H1 (cell line): ENCODE data around the gene SPTBN1. TPM values are rescaled to one million over a fixed set of nuclear protein-coding genes. Genes with fewer than 3 reads are reported as not detected.

ENCODE experiments used
- CTCF ChIA-PET: fragments of 300-600 bp; sonication (Branson Sonifier 250); formaldehyde crosslinking; loops from one replicate; lab custom pipeline; 2021; ENCODE audit not compliant: partially characterized antibody; lab: Charles Lee
- POLR2A ChIA-PET: fragments of 300-600 bp; sonication (Branson Sonifier 250); formaldehyde crosslinking; loops from one replicate; lab custom pipeline; 2021; ENCODE audit warnings: inconsistent platforms; ENCODE audit not compliant: partially characterized antibody; lab: Charles Lee
- DNase-seq, 2 experiments: peaks; one replicate each; pipeline versions ENCODE4 v3.0.0 to v3.0.0-alpha.2; 2010 to 2022; ENCODE audit warnings: low spot score in 2 of 2, low read depth in 1 of 2, mixed read lengths in 1 of 2
- FAIRE-seq: peaks from 2 replicates; lab custom pipeline; 2011; peaks lifted over from hg19 to GRCh38; lab: Jason Lieb, UNC
- H2AFZ ChIP-seq: 2 replicates; pipeline ENCODE4 v1.8.1; 2012; ENCODE audit warnings: low read length, inconsistent platforms
- H2AK5ac ChIP-seq: 2 replicates; pipeline ENCODE4 v1.6.1; 2013; ENCODE audit warnings: low read depth, low read length
- H2BK120ac ChIP-seq: replicated peaks from 2 replicates; pipeline ENCODE3; 2013; ENCODE audit warnings: low read depth, low read length, inconsistent platforms
- H2BK12ac ChIP-seq: 2 replicates; pipeline ENCODE4 v1.6.1; 2013; ENCODE audit warnings: low read depth, low read length
- H2BK15ac ChIP-seq: 2 replicates; pipeline ENCODE4 v1.6.1; 2013; ENCODE audit warnings: low read length
- H2BK20ac ChIP-seq: 2 replicates; pipeline ENCODE4 v1.6.1; 2013; ENCODE audit warnings: low read length
- H2BK5ac ChIP-seq: 2 replicates; pipeline ENCODE4 v1.6.1; 2013; ENCODE audit warnings: low read depth, low read length
- H3K14ac ChIP-seq: 2 replicates; pipeline ENCODE4 v1.6.1; 2013; ENCODE audit warnings: inconsistent platforms; ENCODE audit not compliant: insufficient read length
- H3K18ac ChIP-seq: 2 replicates; pipeline ENCODE4 v1.6.1; 2013; ENCODE audit warnings: low read length; ENCODE audit errors: extremely low read depth
- H3K23ac ChIP-seq: 2 replicates; pipeline ENCODE4 v1.6.1; 2013; ENCODE audit warnings: inconsistent platforms; ENCODE audit not compliant: insufficient read length
- H3K23me2 ChIP-seq: 2 replicates; pipeline ENCODE4 v1.6.1; 2013; ENCODE audit warnings: low read depth, low read length
- H3K27ac ChIP-seq: 2 replicates; pipeline ENCODE4 v1.6.1; 2011; ENCODE audit warnings: low read depth, low read length, inconsistent platforms
- H3K27me3 ChIP-seq, 4 experiments: replicated peaks in 1 of 4; 1 replicate in 1 of 4; 2 replicates in 3 of 4; pipeline versions ENCODE4 v1.6.1 to v1.8.1; 2011 to 2013; ENCODE audit warnings: low read length in 3 of 4, mild to moderate bottlenecking in 3 of 4, inconsistent platforms in 2 of 4, mixed read lengths in 2 of 4, moderate library complexity in 1 of 4; ENCODE audit not compliant: control insufficient read depth in 3 of 4, insufficient read depth in 3 of 4; ENCODE audit errors: extremely low read depth in 1 of 4
- H3K36me3 ChIP-seq, 4 experiments: 2 replicates each; pipeline versions ENCODE4 v1.6.1 to v1.8.1; 2011 to 2013; ENCODE audit warnings: mild to moderate bottlenecking in 4 of 4, low read length in 3 of 4, moderate library complexity in 2 of 4, control low read depth in 1 of 4, inconsistent platforms in 1 of 4; ENCODE audit not compliant: insufficient read depth in 4 of 4, control insufficient read depth in 2 of 4
- H3K4ac ChIP-seq: replicated peaks from 2 replicates; pipeline ENCODE3; 2013; ENCODE audit warnings: low read length, low read depth, mixed read lengths, inconsistent platforms; ENCODE audit not compliant: insufficient read length
- H3K4me1 ChIP-seq, 4 experiments: replicated peaks in 1 of 4; 1 replicate in 1 of 4; 2 replicates in 3 of 4; pipeline versions ENCODE4 v1.6.1 to v1.8.1; 2011 to 2013; ENCODE audit warnings: low read length in 3 of 4, inconsistent platforms in 2 of 4, mixed read lengths in 1 of 4; ENCODE audit not compliant: insufficient read depth in 4 of 4, control insufficient read depth in 3 of 4
- H3K4me2 ChIP-seq, 2 experiments: 2 replicates each; pipeline versions ENCODE4 v1.6.1 to v1.8.1; 2011 to 2013; ENCODE audit warnings: low read depth in 2 of 2, low read length in 2 of 2, control low read depth in 1 of 2, inconsistent platforms in 1 of 2, mild to moderate bottlenecking in 1 of 2; ENCODE audit not compliant: insufficient read depth in 1 of 2
- H3K4me3 ChIP-seq, 4 experiments: fragments of 200-600, 300-600 bp in 1 of 4; sonication (generic), shearing (Covaris generic), sonication (Bioruptor Twin) in 1 of 4; 2 replicates each; pipeline versions ENCODE4 v1.5.1 to v1.8.1; 2011 to 2016; ENCODE audit warnings: low read length in 4 of 4, low read depth in 3 of 4, control low read depth in 2 of 4, inconsistent platforms in 2 of 4, mild to moderate bottlenecking in 2 of 4, mixed read lengths in 1 of 4, moderate library complexity in 1 of 4; ENCODE audit not compliant: insufficient read depth in 2 of 4; ENCODE audit errors: extremely low read depth in 1 of 4
- H3K56ac ChIP-seq: replicated peaks from 2 replicates; pipeline ENCODE3; 2013; ENCODE audit warnings: low read depth, mild to moderate bottlenecking, mixed read lengths, low read length, inconsistent platforms; ENCODE audit not compliant: insufficient read length
- H3K79me1 ChIP-seq: 2 replicates; pipeline ENCODE4 v1.6.1; 2013; ENCODE audit warnings: low read depth, low read length, control low read depth
- H3K79me2 ChIP-seq, 2 experiments: 2 replicates each; pipeline versions ENCODE4 v1.6.1 to v1.8.1; 2012 to 2013; ENCODE audit warnings: low read length in 2 of 2, mild to moderate bottlenecking in 2 of 2, inconsistent platforms in 1 of 2; ENCODE audit not compliant: insufficient read depth in 2 of 2, control insufficient read depth in 1 of 2
- H3K9ac ChIP-seq, 4 experiments: replicated peaks in 1 of 4; 1 replicate in 1 of 4; 2 replicates in 3 of 4; pipeline versions ENCODE4 v1.6.1 to v1.8.1; 2011 to 2013; ENCODE audit warnings: low read depth in 3 of 4, low read length in 3 of 4, control low read depth in 2 of 4, mild to moderate bottlenecking in 2 of 4, moderate library complexity in 2 of 4, inconsistent platforms in 1 of 4; ENCODE audit errors: extremely low read depth in 1 of 4
- H3K9me3 ChIP-seq, 2 experiments: 2 replicates each; pipeline versions ENCODE4 v1.6.1 to v1.8.1; 2012 to 2013; ENCODE audit warnings: mild to moderate bottlenecking in 2 of 2, moderate library complexity in 2 of 2, control low read depth in 1 of 2, inconsistent platforms in 1 of 2, low read depth in 1 of 2, low read length in 1 of 2, mixed read lengths in 1 of 2; ENCODE audit not compliant: insufficient read depth in 2 of 2
- H4K20me1 ChIP-seq, 2 experiments: replicated peaks in 1 of 2; 2 replicates each; pipeline versions ENCODE3 to v1.8.1; 2011 to 2013; ENCODE audit warnings: inconsistent platforms in 2 of 2, low read length in 2 of 2, mild to moderate bottlenecking in 1 of 2; ENCODE audit not compliant: insufficient read depth in 2 of 2, control insufficient read depth in 1 of 2
- H4K5ac ChIP-seq: 2 replicates; pipeline ENCODE4 v1.6.1; 2013; ENCODE audit warnings: low read length, low read depth, mixed read lengths, inconsistent platforms; ENCODE audit not compliant: insufficient read length
- H4K8ac ChIP-seq: 2 replicates; pipeline ENCODE4 v1.8.0; 2013; ENCODE audit warnings: mild to moderate bottlenecking, moderate library complexity, low read length, inconsistent platforms; ENCODE audit not compliant: insufficient read depth; ENCODE audit errors: extremely low read depth
- H4K91ac ChIP-seq: replicated peaks from 2 replicates; pipeline ENCODE3; 2013; ENCODE audit warnings: low read length, mixed read lengths, inconsistent platforms; ENCODE audit not compliant: insufficient read length
- CBX8 ChIP-seq: fragments of 300-800, 300-1000 bp; sonication (generic); IDR thresholded peaks from 2 replicates; pipeline ENCODE4 v1.7.1; 2016; ENCODE audit warnings: low read depth, low read length, borderline replicate concordance
- CHD1 ChIP-seq: IDR thresholded peaks from 2 replicates; pipeline ENCODE4 v1.6.1; 2012; ENCODE audit warnings: low read depth, low read length, improper control_type of control experiment
- E2F6 ChIP-seq: IDR thresholded peaks from 2 replicates; pipeline ENCODE4 v1.6.1; 2012; ENCODE audit warnings: inconsistent platforms
- EP300 ChIP-seq, 2 experiments: IDR thresholded peaks; 1 replicate in 1 of 2; 2 replicates in 1 of 2; pipeline ENCODE4 v1.6.1; 2011 to 2012; ENCODE audit warnings: low read depth in 2 of 2, low read length in 2 of 2, mild to moderate bottlenecking in 2 of 2, borderline replicate concordance in 1 of 2, inconsistent platforms in 1 of 2, moderate library complexity in 1 of 2
- GTF2F1 ChIP-seq: IDR thresholded peaks from 2 replicates; pipeline ENCODE4 v1.6.1; 2012; ENCODE audit warnings: low read depth, low read length, improper control_type of control experiment, borderline replicate concordance
- HDAC6 ChIP-seq: IDR thresholded peaks from one replicate; pipeline ENCODE4 v1.7.1; 2012; ENCODE audit warnings: low read depth, mild to moderate bottlenecking, inconsistent platforms, low read length, moderate library complexity
- KDM1A ChIP-seq: fragments of 200-600, 300-600 bp; sonication (generic); IDR thresholded peaks from 2 replicates; pipeline ENCODE4 v1.7.1; 2016; ENCODE audit warnings: mild to moderate bottlenecking, low read length, borderline replicate concordance
- MAX ChIP-seq: IDR thresholded peaks from 2 replicates; pipeline ENCODE4 v1.6.1; 2012; ENCODE audit warnings: inconsistent platforms
- NANOG ChIP-seq: IDR thresholded peaks from 2 replicates; pipeline ENCODE4 v1.6.1; 2011; ENCODE audit warnings: low read length, low read depth, mild to moderate bottlenecking, inconsistent platforms; ENCODE audit not compliant: insufficient read depth, poor library complexity, severe bottlenecking
- POLR2A ChIP-seq, 2 experiments: IDR thresholded peaks; 1 replicate in 1 of 2; 2 replicates in 1 of 2; pipeline ENCODE4 v1.6.1; 2011; ENCODE audit warnings: low read depth in 2 of 2, low read length in 2 of 2, mild to moderate bottlenecking in 2 of 2; ENCODE audit errors: control extremely low read depth in 1 of 2
- SAP30 ChIP-seq: fragments of 300-600 bp; sonication (generic); IDR thresholded peaks from 2 replicates; pipeline ENCODE4 v1.7.1; 2012; ENCODE audit warnings: low read length, moderate library complexity, mild to moderate bottlenecking, inconsistent platforms; ENCODE audit not compliant: insufficient read depth, insufficient replicate concordance
- SUZ12 ChIP-seq: fragments of 200-600 bp; sonication (generic); IDR thresholded peaks from 2 replicates; pipeline ENCODE4 v1.6.1; 2012; ENCODE audit warnings: mild to moderate bottlenecking, inconsistent platforms, low read length, moderate library complexity, mixed read lengths
- TEAD4 ChIP-seq: IDR thresholded peaks from 2 replicates; pipeline ENCODE4 v1.6.1; 2012; ENCODE audit warnings: low read depth, low read length, inconsistent platforms, mixed read lengths
- WGBS, 2 experiments: shearing (Covaris generic) in 1 of 2; methylation state at CpG; one replicate each; pipeline versions ENCODE4 v1.1.6 to v1.1.7; 2013 to 2015; ENCODE audit warnings: low lambda C conversion rate in 2 of 2, mixed read lengths in 2 of 2, inconsistent platforms in 1 of 2, low coverage in 1 of 2, missing lambda C conversion rate in 1 of 2; ENCODE audit not compliant: insufficient replicate concordance in 2 of 2, insufficient coverage in 1 of 2, insufficient read length in 1 of 2; ENCODE audit errors: extremely low coverage in 1 of 2, missing lambda C conversion rate in 1 of 2; 5-methylcytosine and 5-hydroxymethylcytosine counted together
- polyA plus RNA-seq, 7 experiments: library from polyadenylated mRNA; depleted of rRNA in 3 of 7; stranded (reverse) in 5 of 7; unstranded in 2 of 7; fragments of >200 nt in 5 of 7; fragments of 200-250 nt in 2 of 7; gene quantifications; 1 replicate in 5 of 7; 2 replicates in 1 of 7; 4 replicates in 1 of 7; pipeline versions ENCODE4 v1.2.1 to v1.2.3, GENCODE V29; 2011 to 2013; ENCODE audit warnings: missing spikeins in 2 of 7, mixed read lengths in 2 of 7
- total RNA-seq: library from RNA; stranded (reverse); fragmentation: NEBNext Ultra II Directional; extraction: Animal tissue kit (Norgen Biotek cat#: 25700); gene quantifications from 2 replicates; pipeline ENCODE4 v1.2.1, GENCODE V29; 2021

SPTBN1 gene
- total and polyA plus RNA-seq, 2 of the 8 experiments (the other 6 are each of a cell fraction or from before 2014, with no cell fraction given), result 31.8 to 180 TPM

DNA sequence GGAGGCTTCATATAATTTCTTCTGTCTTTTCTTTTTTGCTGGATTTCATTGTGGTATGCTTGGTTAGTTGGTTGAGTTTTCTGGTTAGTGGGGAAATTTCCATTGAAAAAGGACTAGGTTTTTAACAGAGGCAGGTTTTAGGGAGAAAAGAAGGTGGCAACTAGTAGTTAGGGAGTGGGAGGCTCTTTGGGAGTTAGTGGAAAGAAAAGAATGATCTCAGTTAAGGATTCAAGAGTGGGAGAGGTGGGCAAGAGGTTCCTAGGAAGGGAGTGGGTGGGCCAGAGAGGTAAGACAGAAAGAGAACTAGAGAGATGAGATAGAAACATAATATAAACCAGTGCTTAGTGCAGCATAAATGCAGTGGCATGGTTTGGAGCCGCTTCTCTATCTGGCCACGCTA lies 96.9 kb downstream of the SPTBN1 start:
- 87% methylated on average over 2 of the region's 2 CpGs; no CpG with 5 or more reads in 1 of the 2 experiments for WGBS, 2 experiments
- Histone ChIP-seq H3K9me3 (no peaks in the 10 kb centered on the region), H3K36me3 (no peaks in the 10 kb centered on the region), H2BK15ac (no peak overlapping the region), H3K4me2 (no peak overlapping the region), H2AFZ (no peak overlapping the region), H3K23ac (no peak overlapping the region), H3K4me1 (peaks cover 7 to 14% (median 10%) of the 10 kb centered on the region in 4 experiments), H3K27ac (no peak overlapping the region), H3K27me3 (no peaks in the 10 kb centered on the region), H2BK12ac (no peak overlapping the region), H2BK5ac (no peak overlapping the region), H4K20me1 (peaks cover 0 to 2% of the 10 kb centered on the region in 2 experiments), H2AK5ac (no peak overlapping the region), H4K5ac (no peak overlapping the region), H4K8ac (no peak overlapping the region), H3K4me3 (no peak overlapping the region), H3K79me2 (peaks cover 0 to 9% of the 10 kb centered on the region in 2 experiments; a peak in 2 of 4 replicates), H3K4ac (no peak overlapping the region), H3K14ac (no peak overlapping the region), H3K79me1 (no peaks in the 10 kb centered on the region; the same call in 1 of the 2 replicates), H4K91ac (no peak overlapping the region), H3K23me2 (peaks cover 7% of the 10 kb centered on the region), H2BK120ac (no peak overlapping the region), H3K56ac (no peak overlapping the region), H3K18ac (no peak overlapping the region), H3K9ac (no peak overlapping the region; a peak in 1 of 7 replicates), H2BK20ac (no peak overlapping the region)
- DNase-seq, result no peak
- no peak for FAIRE-seq
- ChIA-PET CTCF (interaction anchor here (1.9 to 2.4 kb wide), 2 partner anchors 14 to 27 kb away, joined by 4 to 6 read pairs; no protein-coding TSS in a partner anchor), POLR2A (no interaction called here)
- TF ChIP-seq SAP30, result no peak
- no peak for TF ChIP-seq KDM1A
- no peak for TF ChIP-seq E2F6
- no peak for TF ChIP-seq SUZ12
- no peak for TF ChIP-seq CBX8
- no peak for TF ChIP-seq MAX
- TF ChIP-seq GTF2F1, result no peak
- TF ChIP-seq CHD1, result no peak
- no peak for TF ChIP-seq HDAC6
- TF ChIP-seq POLR2A (IDR thresholded peaks at IDR 0.05; ENCODE audit: control extremely low read depth in 1 of 2, low read depth in 2 of 2, low read length in 2 of 2), result no peak
- no peak for TF ChIP-seq NANOG
- TF ChIP-seq TEAD4, result no peak
- TF ChIP-seq EP300 (IDR thresholded peaks at IDR 0.05; ENCODE audit: borderline replicate concordance in 1 of 2, low read depth in 2 of 2, low read length in 2 of 2), result no peak
